ENCODE results near the gene BMP6. TPM values are rescaled to one million over a fixed set of nuclear protein-coding genes. Genes with fewer than 3 reads are reported as not detected.

Gene BMP6
- total and polyA plus RNA-seq, 2 of the 4 experiments (the other 2 are of a cell fraction): 0.18 to 0.19 TPM

DNA sequence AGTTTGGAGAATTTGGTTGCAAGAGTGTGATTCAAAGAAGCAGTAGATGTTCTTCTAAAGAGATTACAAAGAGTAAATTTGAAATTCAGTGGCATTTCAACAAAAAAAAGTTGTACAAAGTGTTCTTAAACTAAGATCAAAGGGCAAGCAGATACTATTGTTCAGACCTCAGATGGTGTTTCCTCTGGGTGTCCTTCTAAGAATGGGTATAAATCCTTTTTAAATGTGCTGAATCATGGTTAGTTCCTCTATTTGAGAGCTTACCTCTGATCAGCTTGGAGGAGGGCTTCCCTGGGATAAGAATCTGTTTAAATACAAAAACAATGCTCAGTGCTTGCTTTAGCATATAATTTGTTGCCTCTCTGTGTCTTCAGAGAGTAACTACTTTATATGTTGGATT, 6.3 kb downstream of the BMP6 start:
- peaks cover 5% of the 10 kb centered on the region for H3K4me1 ChIP-seq (ENCODE audit: control insufficient read depth, insufficient read depth, low read length)
- in situ Hi-C loops (cut with MboI; ENCODE audit: low sequenced_read_pairs): no loop called here

More for the DNA sequence above, 6.3 kb downstream of the BMP6 start:
- Histone ChIP-seq H3K9me1 (ENCODE audit: insufficient read depth, low read length) (peaks cover 4% of the 10 kb centered on the region), H2BK20ac (ENCODE audit: low read depth, low read length) (no peak overlapping the region), H3K23ac (ENCODE audit: low read depth, low read length) (no peak overlapping the region), H3K18ac (ENCODE audit: low read depth, low read length) (no peak overlapping the region), H3K79me1 (ENCODE audit: low read depth in 1 of 2, low read length in 2 of 2) (no peaks in the 10 kb centered on the region), H3K9me3 (ENCODE audit: control insufficient read depth, insufficient read depth, low read length) (no peaks in the 10 kb centered on the region), H3K4me3 (ENCODE audit: insufficient read depth, low read depth, low read length) (no peak overlapping the region), H3K9ac (ENCODE audit: low read depth, low read length) (no peak overlapping the region), H3K36me3 (ENCODE audit: control insufficient read depth, insufficient read depth, low read length) (no peaks in the 10 kb centered on the region), H2AK5ac (ENCODE audit: low read depth, low read length) (no peak overlapping the region), H2AFZ (replicated peaks; ENCODE audit: low read length, poor library complexity) (no peak overlapping the region), H2BK15ac (ENCODE audit: low read depth, low read length) (no peak overlapping the region; the same call in 2 of the 3 replicates), H3K27ac (ENCODE audit: insufficient read depth, low read length) (no peak overlapping the region), H3K4ac (ENCODE audit: low read depth, low read length) (no peak overlapping the region), H3K27me3 (ENCODE audit: control insufficient read depth, insufficient read depth, low read length) (peaks cover 18% of the 10 kb centered on the region), H4K8ac (ENCODE audit: low read depth in 2 of 2, low read length in 2 of 2) (no peak overlapping the region), H3K56ac (ENCODE audit: extremely low read depth, insufficient read depth, low read length) (no peak overlapping the region), H2AK9ac (replicated peaks; ENCODE audit: low read depth, low read length, poor library complexity) (no peak overlapping the region), H2BK5ac (ENCODE audit: low read depth, low read length, poor library complexity, severe bottlenecking) (no peak overlapping the region), H4K20me1 (ENCODE audit: insufficient read depth, low read length) (no peaks in the 10 kb centered on the region), H4K5ac (ENCODE audit: low read depth, low read length) (no peak overlapping the region), H3K4me2 (ENCODE audit: low read depth, low read length) (no peak overlapping the region), H3K14ac (replicated peaks; ENCODE audit: low read depth, low read length) (no peak overlapping the region), H2BK120ac (ENCODE audit: low read depth, low read length) (no peak overlapping the region), H4K91ac (ENCODE audit: insufficient read depth, low read depth, low read length) (no peak overlapping the region)
- intact Hi-C loops (cut with micrococcal nuclease) (no loop called here), dilution Hi-C loops (cut with HindIII; ENCODE audit: low sequenced_read_pairs, unreplicated experiment) (no loop called here)
- ATAC-seq (ENCODE audit: low read depth): no peak
- TF ChIP-seq MXI1 (IDR thresholded peaks at IDR 0.05; ENCODE audit: borderline replicate concordance, low read depth, low read length) (no peak), MAZ (IDR thresholded peaks at IDR 0.05; ENCODE audit: borderline replicate concordance, low read depth, low read length) (no peak), RFX5 (IDR thresholded peaks at IDR 0.05; ENCODE audit: low read depth, low read length) (no peak), NFE2L2 (IDR thresholded peaks at IDR 0.05; ENCODE audit: low read depth, low read length) (peak; percentile 61)
- DNase-seq: no peak
- no TSS peak for BruUV-seq (replicated peaks)
- ChIA-PET POLR2A (ENCODE audit: unreplicated experiment) (interaction anchor here (0.6 kb wide), 1 partner anchor 167 kb away, joined by 3 read pairs; no protein-coding TSS in a partner anchor), CTCF (interaction anchor here (0.7 kb wide), 1 partner anchor 173 kb away, joined by 8 read pairs; no protein-coding TSS in a partner anchor)
